ENCODE data around the gene ATG2B.

ATG2B gene

DNA sequence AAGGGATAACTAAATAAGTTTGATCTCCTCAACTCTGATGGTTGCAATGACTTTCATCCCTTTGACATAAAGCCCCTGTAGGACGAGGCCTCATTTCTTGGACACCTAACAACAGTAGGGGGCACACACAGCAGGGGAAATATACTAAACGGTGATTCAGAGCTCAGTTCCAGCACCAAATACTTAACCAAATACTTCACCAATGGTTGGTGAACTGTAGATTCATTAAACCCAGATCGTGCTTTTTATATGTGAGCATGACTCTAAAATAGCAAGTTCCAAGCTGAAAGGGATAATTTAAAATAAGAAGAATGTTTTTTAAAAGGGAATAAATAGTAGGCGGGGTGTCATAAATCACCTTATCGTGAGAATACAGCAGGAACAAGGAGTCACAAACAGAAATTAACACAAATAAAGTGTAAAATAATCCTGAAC is 53.2 kb downstream of the ATG2B start:
- in situ Hi-C loops (cut with MboI; ENCODE audit: low sequenced_read_pairs): no loop called here

- in situ Hi-C loops (cut with MboI; ENCODE audit: low sequenced_read_pairs): no loop called here
These were observed 53.8 kb downstream of the ATG2B start for GRCh38 chr14:96309133-96309895.

- in situ Hi-C loops (cut with MboI; ENCODE audit: low sequenced_read_pairs): no loop called here
These were observed 55.7 kb downstream of the ATG2B start for GRCh38 chr14:96307434-96307833.

GRCh38 chr14:96304956-96305355 is 58.2 kb downstream of the ATG2B start:
- in situ Hi-C loops (cut with MboI; ENCODE audit: low sequenced_read_pairs): no loop called here

DNA sequence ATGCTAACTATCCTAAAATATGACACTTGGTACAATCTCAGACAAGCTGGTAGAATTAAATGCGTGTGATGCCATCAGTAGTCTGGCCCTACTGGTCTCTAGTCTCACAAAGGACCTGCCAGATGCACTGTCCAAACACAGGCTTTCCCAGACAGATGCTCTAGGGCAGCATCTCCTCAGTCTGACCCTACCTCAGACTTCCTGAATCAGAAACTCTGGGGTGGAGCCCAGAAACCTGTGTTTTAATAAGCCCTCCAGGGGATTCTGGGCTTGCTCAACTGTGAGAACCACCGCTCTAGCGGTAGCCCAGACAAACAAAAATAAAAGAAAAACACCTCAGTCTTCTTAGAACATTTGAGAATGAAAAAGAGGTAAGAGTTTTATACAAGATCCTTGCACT is 59.2 kb downstream of the ATG2B start:
- in situ Hi-C loops (cut with MboI; ENCODE audit: low sequenced_read_pairs): no loop called here

DNA sequence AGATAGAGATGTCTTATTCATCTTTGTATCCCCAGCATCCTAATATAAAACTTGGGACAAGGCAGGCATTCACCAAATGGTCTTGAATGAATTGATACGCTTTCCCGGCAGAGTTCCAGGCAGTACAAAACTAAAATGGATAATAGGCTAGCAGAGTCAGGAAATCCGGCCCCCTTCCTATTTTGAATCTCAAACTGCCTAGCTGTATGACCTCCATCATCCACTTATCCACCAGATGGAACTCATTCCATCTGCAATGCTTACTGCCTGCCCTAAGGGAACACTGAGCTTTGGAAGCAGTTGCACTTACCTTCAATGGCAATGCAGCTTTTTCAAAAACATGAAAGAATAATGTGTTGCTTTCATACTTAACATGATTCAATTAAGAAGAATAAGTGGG is 63.7 kb downstream of the ATG2B start:
- in situ Hi-C loops (cut with MboI; ENCODE audit: low sequenced_read_pairs): loop anchor here (10.0 kb wide), 1 partner anchor 115 kb away; no protein-coding TSS in a partner anchor

- in situ Hi-C loops (cut with MboI; ENCODE audit: low sequenced_read_pairs): loop anchor here (10.0 kb wide), 1 partner anchor 117 kb away; no protein-coding TSS in a partner anchor
These were observed 65.1 kb downstream of the ATG2B start for GRCh38 chr14:96297997-96298515.

DNA sequence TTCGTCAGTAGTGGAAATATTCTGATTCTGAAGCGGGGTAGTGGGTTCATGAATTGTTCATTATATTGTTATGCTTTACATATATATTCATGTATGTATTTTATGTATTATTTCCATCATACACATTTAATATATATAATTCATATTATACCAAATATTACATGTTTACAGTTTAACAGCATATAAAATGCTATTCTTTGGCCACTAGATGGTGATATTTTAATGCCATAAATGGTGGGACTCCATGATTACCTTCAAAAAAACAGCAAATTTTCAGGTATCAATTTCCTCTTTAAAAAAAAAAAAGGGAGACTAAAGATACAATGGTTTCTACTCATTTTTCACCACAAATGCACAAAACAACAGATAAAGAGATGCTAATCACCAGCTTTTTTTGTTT is 66.1 kb downstream of the ATG2B start:
- in situ Hi-C loops (cut with MboI; ENCODE audit: low sequenced_read_pairs): loop anchor here (10.0 kb wide), 1 partner anchor 118 kb away; no protein-coding TSS in a partner anchor

DNA sequence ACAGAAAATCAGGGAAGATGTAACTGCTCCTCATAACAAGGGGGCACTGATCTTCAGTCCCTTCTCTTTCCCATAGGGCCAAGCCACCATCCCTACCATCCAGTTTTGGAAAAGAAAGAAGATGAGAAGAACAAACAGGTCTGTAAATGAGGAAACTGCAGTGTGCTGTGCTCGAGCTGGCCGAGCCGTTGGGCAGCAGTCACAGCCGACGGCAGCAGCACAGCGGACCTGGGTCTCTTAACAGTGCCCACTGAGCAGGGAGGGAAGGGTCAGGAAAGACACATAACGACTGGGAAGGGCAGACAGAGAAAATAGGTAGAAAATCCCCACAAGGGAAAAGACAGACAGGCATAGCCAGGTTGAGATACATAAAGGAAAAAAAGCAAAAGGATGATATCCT is 68.9 kb downstream of the ATG2B start:
- in situ Hi-C loops (cut with MboI; ENCODE audit: low sequenced_read_pairs): loop anchor here (10.0 kb wide), 1 partner anchor 121 kb away; no protein-coding TSS in a partner anchor

DNA sequence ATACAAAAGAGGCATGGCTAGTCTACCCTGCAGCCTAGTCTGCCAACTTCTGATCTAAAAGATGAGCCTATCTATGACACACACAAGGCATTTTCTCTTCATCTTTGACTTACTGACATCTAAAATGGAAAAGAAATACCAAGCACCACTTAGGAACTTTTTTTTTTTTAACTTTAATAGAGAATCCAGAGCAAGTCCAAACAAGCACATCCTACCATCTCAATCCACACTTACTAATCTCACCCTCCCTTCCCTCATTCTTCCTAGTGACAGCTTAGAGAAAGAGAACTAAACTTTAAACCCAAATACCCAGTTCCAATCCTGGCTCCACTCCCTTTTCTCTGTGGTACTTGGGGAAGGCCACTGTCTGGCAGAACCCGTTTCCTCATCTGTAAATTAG is 75.3 kb downstream of the ATG2B start:
- in situ Hi-C loops (cut with MboI; ENCODE audit: low sequenced_read_pairs): no loop called here

GRCh38 chr14:96286251-96286650 is 76.9 kb downstream of the ATG2B start:
- in situ Hi-C loops (cut with MboI; ENCODE audit: low sequenced_read_pairs): no loop called here

DNA sequence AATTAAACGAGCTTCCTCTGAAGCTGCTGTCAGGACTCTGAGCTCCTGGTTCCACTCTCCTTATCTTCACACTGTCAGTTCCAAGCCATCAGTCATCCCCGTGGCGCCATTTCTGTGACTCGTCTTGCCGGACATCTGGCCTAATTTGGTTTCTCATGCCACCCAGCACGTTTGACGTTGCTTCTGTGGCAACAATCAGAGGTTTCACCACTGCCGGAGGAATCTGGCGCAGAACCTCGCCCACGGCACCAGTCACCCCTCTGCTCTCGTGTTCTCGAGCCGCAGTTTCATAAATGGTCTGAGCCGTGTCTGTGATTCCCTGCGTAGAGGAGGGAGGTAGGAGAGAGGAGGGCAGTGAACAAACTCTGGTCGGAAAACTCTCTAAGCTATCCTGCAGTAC is 77.5 kb downstream of the ATG2B start:
- in situ Hi-C loops (cut with MboI; ENCODE audit: low sequenced_read_pairs): no loop called here

DNA sequence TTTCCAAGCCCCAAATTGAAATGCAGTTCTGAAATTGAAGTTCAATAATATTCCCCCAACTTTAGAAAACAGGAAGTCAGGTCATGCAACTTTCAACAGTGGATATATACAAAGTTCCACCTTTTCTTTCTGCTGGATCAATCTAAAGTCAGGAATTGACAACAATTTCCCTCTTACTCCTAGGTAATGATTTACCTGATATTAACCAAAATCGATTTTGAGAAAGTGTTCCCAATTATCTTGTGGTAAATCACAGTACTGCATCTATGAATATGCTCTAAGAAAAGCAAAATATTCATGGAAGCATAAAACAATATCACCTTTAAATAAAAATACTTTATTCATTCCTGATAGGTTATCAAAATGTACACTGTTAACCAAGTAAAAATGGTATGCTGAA is 78.7 kb downstream of the ATG2B start:
- in situ Hi-C loops (cut with MboI; ENCODE audit: low sequenced_read_pairs): no loop called here

- in situ Hi-C loops (cut with MboI; ENCODE audit: low sequenced_read_pairs): no loop called here
These were observed 79.1 kb downstream of the ATG2B start for GRCh38 chr14:96284008-96284407.

DNA sequence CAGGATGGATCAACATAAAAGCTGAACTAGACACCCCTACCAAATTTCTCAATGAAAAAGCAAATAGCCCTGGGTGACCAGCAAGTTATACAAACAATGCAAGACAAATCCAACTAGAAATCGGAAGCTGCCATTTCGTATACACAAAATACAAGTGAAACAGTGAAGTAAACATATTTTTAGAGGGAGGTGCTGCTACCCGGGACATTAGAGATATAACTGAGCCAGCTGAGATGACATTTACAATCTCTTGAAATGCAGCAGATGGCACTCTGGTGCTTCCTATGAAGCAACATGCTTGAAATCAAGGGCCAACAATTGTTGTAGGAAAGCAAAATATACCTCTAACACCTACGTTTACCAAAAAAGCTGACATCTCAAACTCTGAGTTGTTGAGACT is 81.7 kb downstream of the ATG2B start:
- in situ Hi-C loops (cut with MboI; ENCODE audit: low sequenced_read_pairs): no loop called here

- in situ Hi-C loops (cut with MboI; ENCODE audit: low sequenced_read_pairs): no loop called here
These were observed 83.0 kb downstream of the ATG2B start for GRCh38 chr14:96280104-96280503.

- in situ Hi-C loops (cut with MboI; ENCODE audit: low sequenced_read_pairs): no loop called here
These were observed 83.6 kb downstream of the ATG2B start for GRCh38 chr14:96279564-96279963.

DNA sequence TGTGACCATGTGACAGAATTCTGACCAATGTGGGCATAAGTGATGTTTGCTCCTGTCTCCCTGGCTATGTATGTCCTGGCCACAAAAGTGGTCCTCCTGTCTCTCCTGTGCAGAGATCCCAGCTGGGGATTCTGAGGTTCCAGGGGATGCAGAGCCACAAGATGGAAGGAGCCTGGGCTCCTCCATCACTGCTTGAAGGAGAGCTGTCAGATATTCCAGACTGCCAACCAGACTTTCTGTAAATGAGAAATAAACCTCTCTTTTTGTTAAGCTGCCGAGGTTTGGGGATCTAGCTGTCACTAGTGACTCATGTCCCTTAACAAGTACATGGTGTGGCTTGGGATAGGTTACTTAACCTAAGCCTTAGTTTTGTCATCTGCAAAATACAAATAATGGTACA is 85.3 kb downstream of the ATG2B start:
- in situ Hi-C loops (cut with MboI; ENCODE audit: low sequenced_read_pairs): no loop called here

- in situ Hi-C loops (cut with MboI; ENCODE audit: low sequenced_read_pairs): no loop called here
These were observed 87.7 kb downstream of the ATG2B start for GRCh38 chr14:96275177-96276112.

- in situ Hi-C loops (cut with MboI; ENCODE audit: low sequenced_read_pairs): no loop called here
These were observed 88.6 kb downstream of the ATG2B start for GRCh38 chr14:96274543-96274942.

- in situ Hi-C loops (cut with MboI; ENCODE audit: low sequenced_read_pairs): no loop called here
These were observed 89.0 kb downstream of the ATG2B start for GRCh38 chr14:96274122-96274521.
